Activated gamma-delta T cell treated with Interleukin-2 at 50 U/mL for 16 hours (primary cell): ENCODE measurements around the gene TPRG1L.

Experiments
- DNase-seq: peaks from one replicate; pipeline ENCODE4 v3.0.0-alpha.2; 2020

TPRG1L gene

DNA sequence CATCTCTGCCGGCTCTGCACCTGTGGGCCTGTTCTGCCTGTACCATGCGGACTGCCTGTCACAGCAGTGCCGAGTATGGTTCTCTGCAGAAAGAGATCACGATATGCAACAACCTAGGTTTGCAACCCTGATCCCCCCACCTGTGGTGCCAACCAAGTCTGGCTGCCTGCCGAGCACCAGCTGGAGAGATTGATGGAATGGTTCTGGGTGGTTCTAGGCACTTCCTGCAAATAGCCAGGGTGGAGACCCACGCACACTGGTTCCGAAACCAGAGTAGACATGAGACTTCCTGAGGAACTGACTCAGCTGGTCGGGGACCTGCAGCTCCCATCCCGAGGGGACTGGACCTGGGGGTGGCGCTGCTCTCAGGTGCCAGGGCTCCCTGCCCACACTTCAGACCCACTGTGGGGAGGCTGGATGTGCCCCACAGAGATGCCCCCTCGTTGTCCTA, 5.4 kb downstream of the TPRG1L start:
- DNase-seq = no peak

DNA sequence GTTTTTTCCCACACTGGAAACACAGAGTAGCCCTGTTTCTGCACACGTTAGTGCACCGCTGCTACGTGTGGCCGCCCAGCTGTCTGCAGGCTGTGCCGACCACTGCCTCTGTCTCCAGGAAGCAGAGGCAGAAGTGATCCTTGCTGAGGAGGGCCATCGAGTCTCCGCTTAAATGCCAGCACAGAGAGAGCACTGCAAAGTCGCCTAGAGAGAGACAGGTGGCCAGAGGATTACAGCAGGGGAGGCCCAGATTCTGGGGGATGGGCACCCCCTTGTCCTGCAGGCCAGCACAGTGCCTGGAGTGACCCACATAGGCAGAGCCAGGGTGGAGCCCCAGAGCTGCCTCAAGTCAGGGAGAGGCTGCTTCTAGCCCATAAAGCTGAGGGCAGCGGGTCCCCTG, 6.1 kb downstream of the TPRG1L start:
- no peak for DNase-seq

DNA sequence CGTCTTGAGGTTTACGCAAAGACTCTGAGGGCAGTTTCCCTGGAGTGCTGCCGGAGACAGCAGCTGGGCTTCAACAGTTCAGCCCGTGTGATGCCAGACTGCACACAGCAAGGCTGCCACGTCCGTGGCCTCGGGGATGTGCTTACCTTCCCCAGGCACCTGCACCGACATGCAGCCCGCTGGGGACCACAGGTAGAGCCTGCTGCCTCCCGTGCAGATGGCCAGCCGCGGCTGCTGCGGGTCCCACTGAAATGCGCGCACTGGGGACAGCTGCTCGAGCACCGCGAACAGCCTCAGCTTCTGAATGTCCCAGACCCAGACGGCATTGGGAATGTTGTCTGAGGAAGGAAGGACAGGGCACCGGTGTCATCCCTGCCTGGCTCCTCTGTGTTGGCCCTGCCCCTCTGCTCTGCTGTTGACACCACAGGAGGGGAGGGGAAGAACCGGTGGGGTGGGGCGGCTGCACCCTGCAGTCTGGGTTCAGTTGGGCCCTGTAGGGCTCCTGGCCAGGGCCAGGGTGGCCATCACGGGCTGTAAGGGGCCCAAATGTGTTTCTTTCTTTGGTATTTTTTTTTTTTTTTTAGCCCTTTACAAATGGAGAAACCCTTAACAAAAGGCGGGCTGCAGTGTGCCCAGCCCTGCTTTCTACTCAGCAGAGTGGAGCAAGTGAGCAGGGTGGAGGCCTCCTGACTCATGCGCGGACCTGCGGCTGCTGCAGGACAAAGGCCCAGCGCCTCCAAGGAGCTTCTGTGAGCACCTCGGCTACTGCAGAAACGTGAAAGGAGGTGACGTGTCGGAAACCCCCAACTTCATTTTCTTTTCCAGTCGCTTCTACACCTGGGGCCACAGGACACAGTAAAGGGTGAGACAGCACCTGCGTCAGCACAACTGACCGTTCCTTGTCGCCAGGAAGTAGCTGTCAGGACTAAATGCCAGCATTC, 6.8 kb downstream of the TPRG1L start:
- no peak for DNase-seq

DNA sequence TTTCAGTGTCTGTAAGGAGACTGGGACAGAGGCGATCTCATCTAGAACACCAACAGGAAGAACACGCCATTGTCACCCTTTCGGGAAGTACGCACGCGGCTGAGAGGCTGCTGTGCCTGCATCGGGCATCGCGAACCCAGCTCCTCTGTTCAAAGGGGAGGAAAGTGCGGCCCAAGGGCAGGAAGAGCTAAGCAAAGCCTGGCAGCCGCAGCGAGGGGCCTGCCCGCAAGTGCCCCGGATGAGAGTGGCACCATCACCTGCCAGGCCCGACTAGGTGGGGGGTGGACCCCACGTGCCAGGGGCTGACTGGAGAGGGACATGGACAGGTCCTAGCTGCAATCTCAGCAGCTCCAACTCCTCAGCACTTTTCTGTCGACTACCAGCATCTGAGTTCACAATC, 7.5 kb downstream of the TPRG1L start:
- DNase-seq = no peak

DNA sequence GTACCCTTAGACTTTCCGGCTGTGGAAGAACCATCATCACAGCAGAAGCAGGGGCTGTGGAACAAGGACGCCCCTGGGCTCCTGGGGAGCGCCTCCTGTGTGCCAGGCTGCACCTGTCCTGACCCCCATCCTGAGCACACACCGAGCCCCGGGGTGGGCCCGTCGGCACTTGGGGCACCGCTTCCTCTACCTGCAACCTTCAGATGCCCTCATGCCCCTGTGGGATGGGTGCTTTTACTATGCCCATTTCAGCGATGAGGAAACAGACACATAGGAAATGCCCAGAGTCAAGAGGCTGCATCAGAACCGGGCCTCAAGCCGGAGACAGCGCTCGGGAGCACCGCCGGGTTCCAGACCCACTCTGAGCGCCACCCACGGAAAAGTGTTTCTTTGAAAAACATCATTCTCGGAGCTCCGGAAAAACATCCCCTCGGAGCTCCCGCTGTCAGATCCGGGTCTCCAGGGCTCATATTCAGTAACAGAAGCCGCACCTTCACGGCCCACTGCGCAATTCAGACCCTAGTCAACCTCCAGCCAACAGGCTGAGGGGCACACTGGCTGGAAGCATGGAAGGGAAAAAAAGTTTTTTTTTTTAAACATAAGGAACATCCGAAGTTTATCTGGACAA, 8.0 kb downstream of the TPRG1L start:
- no peak for DNase-seq

DNA sequence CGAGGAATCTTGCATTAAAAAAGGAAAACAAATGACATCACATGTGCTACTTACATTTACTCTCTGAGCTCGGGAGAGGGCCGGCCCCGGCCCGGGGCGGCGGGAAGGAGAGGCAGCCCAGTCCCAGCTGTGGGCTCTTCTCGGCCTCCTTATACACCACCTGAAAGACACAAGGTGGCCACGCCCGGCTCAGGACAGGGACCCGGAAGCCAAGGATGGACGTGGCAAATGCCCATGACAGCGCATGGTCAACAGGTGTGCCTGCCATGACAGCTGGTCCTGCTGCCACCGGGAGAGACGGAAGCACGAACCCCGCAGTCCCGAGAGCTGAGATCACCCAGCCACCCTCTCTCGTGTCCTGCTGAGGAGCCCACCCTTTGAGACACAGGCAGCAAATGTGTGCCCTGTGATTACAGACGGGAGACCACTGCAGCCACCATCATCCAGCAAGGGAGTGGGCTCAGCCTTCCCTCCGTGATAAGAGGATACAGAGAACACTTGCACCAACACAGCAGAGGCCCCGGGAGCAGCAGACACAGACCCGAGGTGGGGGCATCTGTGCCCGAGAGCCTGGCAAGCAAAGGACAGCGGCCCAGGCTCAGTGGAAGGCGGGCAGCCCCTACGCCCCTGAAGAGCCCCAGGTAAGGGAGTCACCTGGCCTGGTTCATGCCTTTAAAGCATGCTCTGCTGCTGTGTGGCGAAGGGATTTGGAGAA, 8.7 kb downstream of the TPRG1L start:
- no peak for DNase-seq

DNA sequence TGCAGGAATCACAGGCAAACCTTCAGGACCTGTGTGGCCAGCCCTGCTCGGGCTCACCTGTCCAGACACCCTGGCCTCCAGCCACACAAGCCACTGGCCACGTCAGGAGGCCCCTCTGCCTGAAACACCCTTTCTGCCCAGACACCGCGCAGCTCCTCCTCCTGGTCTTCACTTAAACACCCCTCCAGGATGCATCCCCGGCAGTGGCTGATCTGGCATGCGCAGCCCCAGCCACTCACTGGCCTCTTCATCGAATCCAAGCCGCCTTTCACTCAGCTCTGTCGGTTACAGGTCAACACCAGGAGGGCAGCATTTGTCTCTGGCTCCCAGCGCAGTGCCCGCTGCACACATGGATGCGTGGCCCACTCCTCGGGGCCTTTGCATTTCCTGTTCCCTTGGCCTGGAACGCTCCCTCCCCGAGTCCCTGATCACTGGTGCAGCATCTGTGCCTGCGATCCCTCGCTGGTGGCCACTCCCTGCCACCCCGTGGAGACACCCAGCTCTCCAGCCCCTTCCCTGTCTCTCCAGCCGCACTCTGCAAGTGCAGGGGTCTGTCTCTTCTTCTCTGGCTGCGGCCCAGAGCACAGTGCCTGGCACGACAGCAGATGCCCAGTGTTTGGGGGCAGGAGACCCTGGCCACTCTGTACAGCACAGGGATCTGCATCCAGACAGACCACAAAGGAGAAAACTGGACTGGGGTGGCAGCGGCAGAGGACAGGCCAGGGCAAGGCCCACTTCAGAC, 9.4 kb downstream of the TPRG1L start:
- no peak for DNase-seq

DNA sequence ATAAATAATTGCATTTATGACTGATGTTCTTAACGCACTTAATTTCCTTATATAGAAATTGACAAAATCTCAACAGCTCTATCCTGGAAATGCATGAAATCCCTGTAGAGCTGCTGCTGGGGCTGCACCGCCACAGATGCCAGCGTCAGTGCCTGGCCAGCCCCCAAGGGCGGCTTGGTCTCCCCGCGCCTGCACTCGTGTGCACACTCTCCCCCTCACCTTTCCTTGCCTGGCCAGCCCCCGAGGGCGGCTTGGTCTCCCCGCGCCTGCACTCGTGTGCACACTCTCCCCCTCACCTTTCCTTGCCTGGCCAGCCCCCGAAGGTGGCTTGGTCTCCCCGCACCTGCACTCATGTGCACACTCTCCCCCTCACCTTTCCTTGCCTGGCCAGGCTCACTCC, 11.3 kb downstream of the TPRG1L start:
- DNase-seq = no peak

DNA sequence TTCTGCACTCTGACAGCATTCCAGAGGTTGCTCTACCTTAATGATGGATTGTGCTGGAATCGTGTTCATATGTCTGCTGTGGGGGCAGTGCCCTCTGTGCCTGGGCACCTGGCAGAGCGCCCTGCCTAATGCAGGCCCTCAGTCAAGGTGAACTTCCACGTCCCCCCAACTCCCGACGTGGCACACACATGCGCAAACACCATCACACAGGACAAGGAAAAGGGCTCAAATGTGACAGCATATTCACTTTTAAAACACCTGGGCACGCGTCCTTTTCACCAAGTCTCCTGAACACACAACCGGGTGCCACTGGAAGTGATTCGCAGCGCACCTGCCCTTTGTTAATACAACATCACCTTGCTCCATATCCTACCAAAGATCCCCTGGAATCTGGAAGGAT, 11.7 kb downstream of the TPRG1L start:
- no peak for DNase-seq

DNA sequence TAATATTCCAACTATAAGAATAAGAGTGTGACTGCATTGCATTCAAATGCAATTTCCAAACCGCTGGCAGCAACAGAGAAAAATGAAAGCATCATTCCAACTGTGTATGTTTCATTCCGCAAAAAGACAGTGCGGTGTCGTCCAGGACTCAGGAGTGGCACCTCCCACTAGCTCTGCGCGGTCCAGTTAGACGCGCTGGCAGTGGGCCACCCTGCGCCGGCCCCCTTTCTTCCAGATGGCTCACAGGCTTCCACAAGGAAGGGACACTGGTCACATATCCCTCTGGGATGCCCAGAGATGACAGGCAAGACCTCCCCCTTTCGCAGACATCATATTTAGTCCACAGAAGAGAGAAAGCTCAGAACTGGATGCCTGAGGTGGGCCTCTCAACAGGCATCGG, 13.2 kb downstream of the TPRG1L start:
- DNase-seq = no peak

DNA sequence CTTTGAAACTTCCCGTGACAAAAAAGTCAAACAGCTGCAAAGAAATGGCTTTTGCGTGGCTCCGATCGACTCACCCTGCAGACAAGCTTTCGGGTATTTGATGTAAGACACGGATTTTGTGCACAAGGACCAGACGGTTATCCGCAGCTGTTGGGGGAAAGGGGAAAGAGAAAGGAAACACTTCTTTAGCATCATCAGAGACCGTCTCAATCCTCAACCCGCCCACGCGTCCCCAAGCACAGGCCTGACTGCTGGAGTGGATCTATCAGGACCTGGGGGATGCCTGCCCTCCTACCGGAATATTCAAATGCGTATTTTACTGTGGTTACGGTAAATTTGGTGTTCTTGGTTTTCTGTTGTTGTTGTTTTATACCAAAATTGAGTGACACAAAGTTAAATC, 13.9 kb downstream of the TPRG1L start:
- DNase-seq = no peak

DNA sequence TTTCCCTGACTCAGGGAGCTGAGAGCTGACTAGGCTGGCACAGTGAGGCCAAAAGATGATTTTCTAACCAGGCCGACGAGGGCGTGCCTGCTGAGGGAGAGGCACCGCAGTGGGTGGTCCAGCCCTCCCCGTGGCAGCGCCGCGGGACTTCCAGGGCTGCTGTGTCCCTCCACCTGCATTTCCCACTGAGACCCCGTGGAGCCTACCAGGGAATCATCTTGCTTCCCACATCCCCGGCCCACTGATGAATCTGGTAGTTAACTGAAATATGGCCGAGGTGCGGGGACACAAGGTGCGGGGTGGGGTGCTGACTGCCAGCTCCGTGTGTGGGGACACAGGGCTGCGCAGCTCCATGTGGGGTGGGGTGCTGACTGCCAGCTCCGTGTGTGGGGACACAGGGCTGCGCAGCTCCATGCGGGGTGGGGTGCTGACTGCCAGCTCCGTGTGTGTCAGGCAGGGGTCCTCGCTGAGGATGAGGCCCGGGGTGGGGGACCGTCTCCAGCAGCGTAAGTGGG, 14.6 kb downstream of the TPRG1L start:
- DNase-seq = no peak

DNA sequence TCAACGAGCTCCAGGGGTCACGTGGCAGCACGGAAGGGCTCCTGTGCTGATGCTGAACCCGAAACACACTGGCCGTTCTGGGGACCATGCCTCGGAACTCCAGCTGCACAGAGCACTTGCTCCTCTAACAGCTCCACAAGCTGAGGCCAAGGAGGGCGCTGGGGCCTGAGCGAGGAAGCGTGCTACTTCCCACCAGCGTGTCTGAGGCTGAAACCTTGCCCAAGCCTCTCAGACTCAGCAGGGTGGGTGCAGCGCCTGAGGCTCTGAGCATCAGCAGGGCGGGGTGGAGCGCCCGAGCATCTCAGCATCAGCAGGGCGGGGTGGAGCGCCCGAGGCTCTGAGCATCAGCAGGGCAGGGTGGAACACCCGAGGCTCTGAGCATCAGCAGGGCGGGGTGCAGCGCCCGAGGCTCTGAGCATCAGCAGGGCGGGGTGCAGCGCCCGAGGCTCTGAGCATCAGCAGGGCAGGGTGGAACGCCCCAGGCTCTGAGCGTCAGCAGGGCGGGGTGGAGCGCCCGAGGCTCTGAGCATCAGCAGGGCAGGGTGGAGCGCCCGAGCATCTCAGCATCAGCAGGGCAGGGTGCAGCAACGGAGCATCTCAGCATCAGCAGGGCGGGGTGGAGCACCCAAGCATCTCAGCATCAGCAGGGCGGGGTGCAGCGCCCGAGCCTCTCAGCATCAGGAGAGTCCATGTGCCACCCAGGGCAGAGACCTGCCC, 15.5 kb downstream of the TPRG1L start:
- DNase-seq = no peak

DNA sequence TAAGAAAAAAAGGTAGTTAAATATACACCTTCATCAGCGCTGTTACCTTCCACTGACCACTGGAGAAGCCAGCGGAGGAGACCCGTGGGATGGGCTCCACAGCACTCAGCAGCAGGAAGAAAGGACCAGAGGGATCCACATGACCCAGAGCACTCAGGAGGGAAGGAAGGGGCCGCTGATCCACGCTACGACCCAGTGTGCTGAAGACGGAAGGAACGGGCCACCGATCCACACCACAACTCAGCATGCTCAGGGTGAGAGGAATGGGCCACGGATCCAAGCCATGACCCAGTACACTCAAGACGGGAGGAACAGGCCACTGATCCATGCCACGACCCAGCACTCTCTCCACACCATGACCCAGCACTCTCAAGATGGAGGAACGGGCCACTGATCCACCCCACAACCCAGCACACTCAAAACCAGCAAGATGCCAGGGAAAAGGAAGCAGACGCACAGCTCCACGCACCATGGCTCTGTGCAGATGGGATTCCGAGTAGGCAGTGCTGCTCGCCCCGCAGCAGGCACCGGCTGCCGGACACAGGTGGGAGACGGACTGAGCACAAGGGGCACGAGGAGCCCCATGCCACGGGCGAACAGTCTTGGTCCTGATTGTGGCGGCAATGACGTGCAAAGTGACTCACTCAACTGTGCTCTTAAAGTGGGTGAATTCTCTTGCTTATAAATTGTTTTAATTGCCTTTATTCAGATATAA, 16.4 kb downstream of the TPRG1L start:
- DNase-seq = no peak

DNA sequence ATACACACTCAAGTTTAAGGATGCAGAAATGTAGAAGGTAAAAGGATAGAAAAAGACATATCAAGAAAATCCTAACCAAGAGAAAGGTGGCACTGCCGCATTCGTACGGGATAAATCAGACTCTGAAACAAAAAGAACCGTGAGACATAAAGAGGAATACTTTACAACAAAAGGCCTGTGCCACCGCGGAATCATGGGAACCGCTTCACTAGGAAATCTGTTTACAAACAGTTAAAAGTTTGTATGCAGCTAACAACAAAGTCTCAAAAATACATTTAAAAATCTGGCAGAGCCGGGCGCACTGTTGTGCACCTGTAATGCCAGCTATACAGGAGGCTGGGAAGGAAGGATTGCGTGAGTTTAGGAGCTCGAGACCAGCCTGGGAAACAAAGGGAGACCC, 17.0 kb downstream of the TPRG1L start:
- DNase-seq = no peak

DNA sequence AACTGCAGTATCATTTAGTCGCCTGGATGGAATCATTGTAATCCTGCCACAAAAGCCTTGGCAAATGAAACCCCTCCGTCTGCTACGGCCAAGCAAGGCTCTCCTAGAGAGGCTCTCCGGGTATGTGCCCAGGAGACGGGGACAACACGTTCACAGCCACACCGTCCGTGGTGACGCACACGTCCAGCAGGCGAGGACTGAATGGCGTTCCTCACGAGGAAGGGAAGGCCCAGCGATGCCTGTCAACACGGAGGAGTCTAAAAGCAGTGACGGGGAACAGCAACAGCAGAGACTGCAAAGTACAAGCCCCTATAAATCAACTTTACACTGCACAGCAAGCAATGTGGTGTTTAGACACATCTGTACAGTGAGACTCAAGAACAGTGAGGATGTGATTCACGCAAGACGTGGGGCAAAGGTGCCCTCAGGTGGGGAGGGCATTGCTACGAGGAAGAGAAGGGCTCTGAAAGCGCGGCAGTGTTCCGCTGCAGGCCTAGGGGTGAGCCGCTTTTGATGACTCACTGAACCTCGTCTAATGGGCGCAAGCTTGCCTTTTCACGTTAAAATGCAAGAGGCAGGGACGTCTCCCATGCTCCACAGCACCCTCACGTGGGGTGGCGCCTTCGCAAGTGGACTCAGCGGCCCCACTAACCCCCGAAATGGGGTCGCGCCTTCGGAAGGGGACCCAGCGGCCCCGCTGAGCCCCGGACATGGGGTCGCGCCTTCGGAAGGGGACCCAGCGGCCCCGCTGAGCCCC, 18.3 kb downstream of the TPRG1L start:
- no peak for DNase-seq

DNA sequence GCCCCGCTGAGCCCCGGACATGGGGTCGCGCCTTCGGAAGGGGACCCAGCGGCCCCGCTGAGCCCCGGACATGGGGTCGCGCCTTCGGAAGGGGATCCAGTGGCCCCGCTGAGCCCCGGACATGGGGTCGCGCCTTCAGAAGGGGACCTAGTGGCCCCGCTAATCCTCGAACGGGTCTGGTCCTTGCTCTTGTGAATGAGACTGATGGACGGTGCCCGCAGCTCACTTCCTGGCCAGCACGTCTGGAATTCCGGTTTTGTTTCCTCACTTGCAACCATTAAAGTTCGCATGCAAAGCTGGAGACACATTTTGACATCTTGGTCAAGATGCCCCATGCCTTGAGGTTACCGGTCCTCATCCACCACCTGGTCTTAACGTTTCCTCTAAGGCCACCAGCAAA, 19.5 kb downstream of the TPRG1L start:
- DNase-seq = no peak

DNA sequence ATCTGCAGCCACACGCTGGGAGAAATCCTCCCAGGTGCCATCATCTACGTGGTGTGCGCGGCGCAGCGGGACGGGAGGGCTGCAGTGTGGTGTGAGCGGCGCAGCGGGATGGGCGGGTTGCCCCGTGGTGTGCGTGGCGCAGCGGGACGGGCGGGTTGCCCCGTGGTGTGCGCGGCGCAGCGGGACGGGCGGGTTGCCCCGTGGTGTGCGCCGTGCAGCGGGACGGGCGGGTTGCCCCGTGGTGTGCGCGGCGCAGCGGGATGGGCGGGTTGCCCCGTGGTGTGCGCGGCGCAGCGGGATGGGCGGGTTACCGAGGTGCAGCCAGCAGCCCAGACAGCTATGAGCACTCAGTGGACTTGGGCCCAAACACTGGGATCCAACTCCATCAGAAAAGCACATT, 20.4 kb downstream of the TPRG1L start:
- no peak for DNase-seq

DNA sequence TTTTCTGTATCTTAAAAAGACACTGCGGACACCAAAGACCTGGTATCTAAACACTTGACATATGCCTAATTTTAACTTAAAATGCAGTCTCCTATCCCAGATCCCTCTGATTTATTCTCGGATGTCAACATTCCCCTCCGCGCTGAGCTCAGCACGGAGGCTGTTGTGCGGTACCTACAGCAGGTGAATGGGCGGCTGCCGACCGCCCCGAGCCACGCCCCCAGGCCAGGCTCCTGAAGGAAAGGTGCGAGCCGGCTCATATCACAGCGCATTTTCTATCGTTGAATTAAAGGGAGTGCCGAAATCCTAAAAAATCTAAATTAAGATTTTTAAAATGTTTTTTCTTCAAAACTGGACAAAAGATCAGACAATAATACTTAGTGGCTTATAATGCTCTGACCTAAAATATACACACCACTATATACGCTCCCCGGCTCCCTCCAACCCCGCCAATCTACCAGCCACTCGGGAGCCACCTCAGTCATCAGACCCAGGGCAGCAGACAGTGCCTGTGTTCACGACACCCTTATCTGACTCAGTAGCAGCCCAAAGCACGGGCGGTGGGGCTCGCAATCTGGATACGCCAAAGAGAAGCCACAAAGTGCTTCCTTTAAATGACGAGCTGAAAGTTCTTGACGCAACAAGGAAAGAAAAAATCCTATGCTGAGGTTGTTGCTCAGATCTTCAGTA, 21.0 kb downstream of the TPRG1L start:
- DNase-seq = no peak

DNA sequence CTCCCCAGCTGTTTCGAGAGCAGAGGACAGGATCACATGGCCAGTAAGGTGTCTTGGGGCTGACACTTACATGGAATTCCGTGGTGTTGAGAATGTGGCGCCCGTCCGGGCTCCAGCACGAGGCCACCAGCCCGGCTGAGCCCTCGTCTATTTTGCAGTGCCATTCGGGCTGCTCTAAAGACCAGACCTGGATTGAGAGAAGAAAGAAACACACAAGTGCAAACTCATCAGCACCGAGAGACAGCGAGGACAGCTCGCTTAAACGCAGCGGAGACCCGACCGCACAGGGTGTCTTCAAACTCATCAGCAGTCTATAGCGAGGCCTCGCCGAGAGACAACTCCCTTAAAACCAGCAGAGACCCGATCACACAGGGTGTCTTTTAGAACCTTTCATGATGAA, 21.8 kb downstream of the TPRG1L start:
- DNase-seq = no peak
